Astrocyte (in vitro differentiated cells and primary cell): Measurements from ENCODE around the gene JAM2. TPM values are rescaled to one million over a fixed set of nuclear protein-coding genes. Genes with fewer than 3 reads are reported as not detected.

ENCODE experiments used
- DNase-seq: peaks from one replicate; pipeline ENCODE4 v3.0.0-alpha.2; 2010; ENCODE audit warnings: low read depth
- FAIRE-seq: peaks from 2 replicates; lab custom pipeline; 2011; peaks lifted over from hg19 to GRCh38; lab: Jason Lieb, UNC
- H2AFZ ChIP-seq: 2 replicates; pipeline ENCODE4 v1.6.0; 2012; ENCODE audit warnings: low read depth, low read length, inconsistent platforms
- H3K27ac ChIP-seq: 2 replicates; pipeline ENCODE4 v1.5.1; 2011; ENCODE audit warnings: low read depth, low read length, inconsistent platforms
- H3K27me3 ChIP-seq: 2 replicates; pipeline ENCODE4 v1.6.0; 2011; ENCODE audit warnings: low read length, inconsistent platforms; ENCODE audit not compliant: insufficient read depth
- H3K36me3 ChIP-seq: 2 replicates; pipeline ENCODE4 v1.5.1; 2011; ENCODE audit warnings: low read length, inconsistent platforms; ENCODE audit not compliant: insufficient read depth
- H3K4me1 ChIP-seq: 2 replicates; pipeline ENCODE4 v1.5.1; 2011; ENCODE audit warnings: low read length, inconsistent platforms; ENCODE audit not compliant: insufficient read depth
- H3K4me2 ChIP-seq: 2 replicates; pipeline ENCODE4 v1.6.0; 2012; ENCODE audit warnings: low read length, inconsistent platforms
- H3K4me3 ChIP-seq: 2 replicates; pipeline ENCODE4 v1.5.1; 2011; ENCODE audit warnings: low read depth, mild to moderate bottlenecking, low read length, inconsistent platforms; ENCODE audit not compliant: insufficient read depth
- H3K79me2 ChIP-seq: 2 replicates; pipeline ENCODE4 v1.6.0; 2012; ENCODE audit warnings: mild to moderate bottlenecking, low read length, inconsistent platforms; ENCODE audit not compliant: insufficient read depth
- H3K9ac ChIP-seq: 2 replicates; pipeline ENCODE4 v1.6.0; 2012; ENCODE audit warnings: mild to moderate bottlenecking, low read length, inconsistent platforms
- H3K9me3 ChIP-seq: 2 replicates; pipeline ENCODE4 v1.5.1; 2012; ENCODE audit warnings: low read depth, mild to moderate bottlenecking, low read length, inconsistent platforms; ENCODE audit not compliant: insufficient read depth
- H4K20me1 ChIP-seq: 2 replicates; pipeline ENCODE4 v1.6.0; 2012; ENCODE audit warnings: low read length, inconsistent platforms; ENCODE audit not compliant: insufficient read depth
- H3K27ac Mint-ChIP-seq: one replicate; pipeline ENCODE4 v1.8.0; 2021; ENCODE audit warnings: mild to moderate bottlenecking, mixed read lengths; ENCODE audit not compliant: unreplicated experiment
- H3K27me3 Mint-ChIP-seq: one replicate; pipeline ENCODE4 v1.8.0; 2021; ENCODE audit warnings: low read depth, mixed read lengths; ENCODE audit not compliant: unreplicated experiment
- H3K36me3 Mint-ChIP-seq: one replicate; pipeline ENCODE4 v1.8.0; 2021; ENCODE audit warnings: low read depth, mixed read lengths; ENCODE audit not compliant: unreplicated experiment
- H3K4me1 Mint-ChIP-seq: one replicate; pipeline ENCODE4 v1.8.0; 2021; ENCODE audit warnings: low read depth, mixed read lengths; ENCODE audit not compliant: unreplicated experiment
- H3K4me3 Mint-ChIP-seq: one replicate; pipeline ENCODE4 v1.8.0; 2021; ENCODE audit warnings: mild to moderate bottlenecking, moderate library complexity, mixed read lengths; ENCODE audit not compliant: unreplicated experiment
- H3K9me3 Mint-ChIP-seq: one replicate; pipeline ENCODE4 v1.8.0; 2021; ENCODE audit warnings: mild to moderate bottlenecking, mixed read lengths; ENCODE audit not compliant: unreplicated experiment
- CTCF ChIP-seq: IDR thresholded peaks from 2 replicates; pipeline ENCODE4 v1.5.1; 2011; ENCODE audit warnings: low read depth, mild to moderate bottlenecking, inconsistent platforms, low read length, moderate library complexity; ENCODE audit not compliant: insufficient read depth
- EZH2 ChIP-seq: IDR thresholded peaks from 2 replicates; pipeline ENCODE4 v1.6.1; 2012; ENCODE audit warnings: mild to moderate bottlenecking, low read length, inconsistent platforms; ENCODE audit not compliant: insufficient read depth
- total RNA-seq: library from RNA; stranded (reverse); gene quantifications from 2 replicates; pipeline ENCODE4 v1.2.1, GENCODE V29; 2021

The JAM2 gene
- total RNA-seq, 1 donor from 2014 or later, result 3.7 TPM

GRCh38 chr21:25760061-25760460 is 121.0 kb downstream of the JAM2 start:
- no peak overlapping the region for H2AFZ ChIP-seq
- H3K79me2 ChIP-seq, result no peaks in the 10 kb centered on the region
- no peaks in the 10 kb centered on the region for H3K9me3 Mint-ChIP-seq
- H4K20me1 ChIP-seq, result no peaks in the 10 kb centered on the region
- H3K27me3 Mint-ChIP-seq, result no peaks in the 10 kb centered on the region
- H3K27ac ChIP-seq, result no peak overlapping the region
- H3K9me3 ChIP-seq, result no peaks in the 10 kb centered on the region
- H3K27ac Mint-ChIP-seq, result no peak overlapping the region
- H3K27me3 ChIP-seq, result no peaks in the 10 kb centered on the region
- H3K4me1 Mint-ChIP-seq, result no peaks in the 10 kb centered on the region
- H3K4me3 ChIP-seq, result no peak overlapping the region
- no peak for TF ChIP-seq CTCF
- TF ChIP-seq EZH2, result no peak
- H3K36me3 ChIP-seq, result peaks cover 22% of the 10 kb centered on the region
- no peak for FAIRE-seq
- no peak for DNase-seq
- H3K4me1 ChIP-seq, result no peaks in the 10 kb centered on the region
- H3K4me2 ChIP-seq, result no peak overlapping the region
- no peak overlapping the region for H3K9ac ChIP-seq
- no peak overlapping the region for H3K4me3 Mint-ChIP-seq
- peaks cover 5% of the 10 kb centered on the region for H3K36me3 Mint-ChIP-seq

- Histone ChIP-seq H4K20me1 (no peaks in the 10 kb centered on the region), H3K9ac (no peak overlapping the region), H3K9me3 (no peaks in the 10 kb centered on the region), H3K4me1 (no peaks in the 10 kb centered on the region), H3K27me3 (no peaks in the 10 kb centered on the region), H3K27ac (no peak overlapping the region), H3K36me3 (peaks cover 24% of the 10 kb centered on the region), H3K4me3 (no peak overlapping the region), H2AFZ (no peak overlapping the region), H3K4me2 (no peak overlapping the region), H3K79me2 (no peaks in the 10 kb centered on the region)
- Mint-ChIP-seq H3K27me3 (no peaks in the 10 kb centered on the region), H3K27ac (no peak overlapping the region), H3K36me3 (peaks cover 5% of the 10 kb centered on the region), H3K9me3 (no peaks in the 10 kb centered on the region), H3K4me3 (no peak overlapping the region), H3K4me1 (no peaks in the 10 kb centered on the region)
- no peak for TF ChIP-seq CTCF
- DNase-seq (no peak), FAIRE-seq (no peak)
These were observed 121.6 kb downstream of the JAM2 start for GRCh38 chr21:25760677-25761076.

DNA sequence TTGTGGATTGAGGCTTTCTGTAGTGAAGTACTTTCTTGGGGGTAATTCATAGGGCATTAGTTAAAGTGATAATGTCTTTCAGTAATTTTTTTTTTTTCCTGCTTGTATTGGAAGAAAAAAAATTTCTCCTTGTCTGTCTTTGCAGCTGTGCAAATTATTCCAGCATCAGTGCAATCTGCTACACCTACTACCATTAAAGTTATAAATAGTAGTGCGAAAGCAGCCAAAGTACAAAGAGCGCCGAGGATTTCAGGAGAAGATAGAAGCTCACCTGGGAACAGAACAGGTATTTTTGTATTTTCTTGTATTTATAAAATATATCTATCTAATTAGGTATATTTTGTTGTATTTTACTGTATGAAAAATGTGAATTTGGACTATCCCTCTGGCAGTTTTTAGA is 125.0 kb downstream of the JAM2 start:
- Histone ChIP-seq H3K4me3 (no peak overlapping the region), H2AFZ (no peak overlapping the region), H3K4me2 (no peak overlapping the region), H3K79me2 (no peaks in the 10 kb centered on the region), H3K4me1 (no peaks in the 10 kb centered on the region), H3K36me3 (peaks cover 16% of the 10 kb centered on the region), H3K27ac (no peak overlapping the region), H4K20me1 (no peaks in the 10 kb centered on the region), H3K27me3 (no peaks in the 10 kb centered on the region), H3K9ac (no peak overlapping the region), H3K9me3 (no peaks in the 10 kb centered on the region)
- TF ChIP-seq EZH2 (no peak), CTCF (no peak)
- Mint-ChIP-seq H3K4me3 (no peak overlapping the region), H3K36me3 (peaks cover 3% of the 10 kb centered on the region), H3K4me1 (no peaks in the 10 kb centered on the region), H3K27ac (no peak overlapping the region), H3K9me3 (no peaks in the 10 kb centered on the region), H3K27me3 (no peaks in the 10 kb centered on the region)
- DNase-seq (no peak), FAIRE-seq (no peak)

Other genes with a start within 250 kb of the JAM2 start
- 29.6 and 32.5 TPM in 2 replicates for gene MRPL39, start 31.8 kb upstream of the JAM2 start, total RNA-seq
- 127 and 139 TPM in 2 replicates for gene ATP5PF, start 95.6 kb downstream of the JAM2 start, total RNA-seq
- 22.6 and 23.6 TPM in 2 replicates for gene GABPA, start 95.7 kb downstream of the JAM2 start, total RNA-seq